ENCODE data around the gene DPP10.

DPP10 gene

GRCh38 chr2:115160531-115161080 is 718.2 kb downstream of the DPP10 start:
- DNase-seq (ENCODE audit: low read depth): no peak
- no peak for TF ChIP-seq CTCF (conservative IDR thresholded peaks at IDR 0.05; ENCODE audit: control insufficient read depth, insufficient read depth, low read depth, low read length)
- no peak overlapping the region for H3K4me3 ChIP-seq (ENCODE audit: control insufficient read depth, low read depth, low read length)

- no peak overlapping the region for H3K4me3 ChIP-seq (ENCODE audit: control insufficient read depth, low read depth, low read length)
- DNase-seq (ENCODE audit: low read depth): no peak
- no peak for TF ChIP-seq CTCF (conservative IDR thresholded peaks at IDR 0.05; ENCODE audit: control insufficient read depth, insufficient read depth, low read depth, low read length)
These were observed 718.8 kb downstream of the DPP10 start for GRCh38 chr2:115161081-115161770.

GRCh38 chr2:115161771-115162493 is 719.5 kb downstream of the DPP10 start:
- H3K4me3 ChIP-seq (ENCODE audit: control insufficient read depth, low read depth, low read length): no peak overlapping the region
- no peak for TF ChIP-seq CTCF (conservative IDR thresholded peaks at IDR 0.05; ENCODE audit: control insufficient read depth, insufficient read depth, low read depth, low read length)
- no peak for DNase-seq (ENCODE audit: low read depth)

- no peak for TF ChIP-seq CTCF (conservative IDR thresholded peaks at IDR 0.05; ENCODE audit: control insufficient read depth, insufficient read depth, low read depth, low read length)
- no peak for DNase-seq (ENCODE audit: low read depth)
- no peak overlapping the region for H3K4me3 ChIP-seq (ENCODE audit: control insufficient read depth, low read depth, low read length)
These were observed 720.3 kb downstream of the DPP10 start for GRCh38 chr2:115162494-115163293.

- TF ChIP-seq CTCF (conservative IDR thresholded peaks at IDR 0.05; ENCODE audit: control insufficient read depth, insufficient read depth, low read depth, low read length): no peak
- no peak overlapping the region for H3K4me3 ChIP-seq (ENCODE audit: control insufficient read depth, low read depth, low read length)
- no peak for DNase-seq (ENCODE audit: low read depth)
These were observed 721.1 kb downstream of the DPP10 start for GRCh38 chr2:115163572-115163971.

- no peak overlapping the region for H3K4me3 ChIP-seq (ENCODE audit: control insufficient read depth, low read depth, low read length)
- DNase-seq (ENCODE audit: low read depth): peak; percentile 34
- TF ChIP-seq CTCF (conservative IDR thresholded peaks at IDR 0.05; ENCODE audit: control insufficient read depth, insufficient read depth, low read depth, low read length): peak; percentile 50
These were observed 723.2 kb downstream of the DPP10 start for GRCh38 chr2:115165529-115166109.

Data from fibroblast of mammary gland (primary cell).